Stimulated activated CD8-positive, alpha-beta memory T cell treated with anti-CD3 and anti-CD28 coated beads, Interleukin-15, amount 100 ng/mL, for 4 hours (primary cell): ENCODE results near the gene KLHDC10.
"Not testable (repeated sequence)": the region's sequence is repeated elsewhere in the genome, so short reads cannot be mapped to it uniquely, and the experiment has no call there.

Experiments
- DNase-seq, 2 donors: peaks; one replicate each; pipeline ENCODE4 v3.0.0-alpha.2; 2020; ENCODE audit warnings: low read depth in 2 of 2

The KLHDC10 gene, protein sequence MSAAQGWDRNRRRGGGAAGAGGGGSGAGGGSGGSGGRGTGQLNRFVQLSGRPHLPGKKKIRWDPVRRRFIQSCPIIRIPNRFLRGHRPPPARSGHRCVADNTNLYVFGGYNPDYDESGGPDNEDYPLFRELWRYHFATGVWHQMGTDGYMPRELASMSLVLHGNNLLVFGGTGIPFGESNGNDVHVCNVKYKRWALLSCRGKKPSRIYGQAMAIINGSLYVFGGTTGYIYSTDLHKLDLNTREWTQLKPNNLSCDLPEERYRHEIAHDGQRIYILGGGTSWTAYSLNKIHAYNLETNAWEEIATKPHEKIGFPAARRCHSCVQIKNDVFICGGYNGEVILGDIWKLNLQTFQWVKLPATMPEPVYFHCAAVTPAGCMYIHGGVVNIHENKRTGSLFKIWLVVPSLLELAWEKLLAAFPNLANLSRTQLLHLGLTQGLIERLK

DNA sequence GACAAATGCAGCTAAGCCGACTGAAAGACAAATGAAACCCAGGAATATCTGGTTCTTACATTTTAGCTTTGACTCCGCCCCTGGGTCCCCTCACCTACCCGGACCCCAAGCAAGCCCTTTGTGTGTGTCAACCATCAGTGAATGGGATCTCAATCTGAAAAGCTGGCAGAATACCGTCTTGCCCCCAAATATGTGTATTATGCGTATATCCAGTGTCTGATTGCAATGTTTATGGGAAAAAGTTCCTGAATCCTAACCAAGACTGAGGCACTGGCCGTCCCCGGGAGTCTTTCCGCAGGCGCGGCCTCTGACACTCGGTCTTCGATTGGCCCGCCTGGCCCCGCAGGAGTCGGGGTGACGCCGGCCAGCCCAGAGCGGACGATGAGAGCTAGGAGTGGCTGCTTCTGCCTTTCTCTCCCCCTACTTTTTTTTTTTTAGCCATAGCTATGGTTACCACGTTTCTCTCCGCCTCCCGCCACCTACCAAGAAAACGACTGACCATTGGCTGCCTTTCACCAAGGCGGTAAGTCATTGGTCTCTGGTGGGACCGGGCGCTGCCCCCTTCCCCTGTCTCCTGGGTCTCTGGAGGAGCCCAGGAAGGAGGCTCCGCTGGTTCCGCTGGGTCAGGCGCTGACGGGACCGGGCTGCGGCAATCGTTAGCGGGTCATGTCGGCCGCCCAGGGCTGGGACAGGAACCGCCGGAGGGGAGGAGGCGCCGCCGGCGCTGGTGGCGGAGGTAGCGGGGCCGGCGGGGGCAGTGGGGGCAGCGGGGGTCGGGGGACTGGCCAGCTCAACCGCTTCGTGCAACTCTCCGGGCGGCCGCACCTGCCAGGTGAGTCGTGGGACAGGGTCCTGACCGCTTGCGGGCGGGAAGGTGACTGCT is at the start of gene KLHDC10:
TSS of gene KLHDC10 (plus strand) at position 557 of the 883 bp plus-strand sequence. CDS start at position 667, 110 bp downstream.
- peak; percentile 87 to 93 for DNase-seq

DNA sequence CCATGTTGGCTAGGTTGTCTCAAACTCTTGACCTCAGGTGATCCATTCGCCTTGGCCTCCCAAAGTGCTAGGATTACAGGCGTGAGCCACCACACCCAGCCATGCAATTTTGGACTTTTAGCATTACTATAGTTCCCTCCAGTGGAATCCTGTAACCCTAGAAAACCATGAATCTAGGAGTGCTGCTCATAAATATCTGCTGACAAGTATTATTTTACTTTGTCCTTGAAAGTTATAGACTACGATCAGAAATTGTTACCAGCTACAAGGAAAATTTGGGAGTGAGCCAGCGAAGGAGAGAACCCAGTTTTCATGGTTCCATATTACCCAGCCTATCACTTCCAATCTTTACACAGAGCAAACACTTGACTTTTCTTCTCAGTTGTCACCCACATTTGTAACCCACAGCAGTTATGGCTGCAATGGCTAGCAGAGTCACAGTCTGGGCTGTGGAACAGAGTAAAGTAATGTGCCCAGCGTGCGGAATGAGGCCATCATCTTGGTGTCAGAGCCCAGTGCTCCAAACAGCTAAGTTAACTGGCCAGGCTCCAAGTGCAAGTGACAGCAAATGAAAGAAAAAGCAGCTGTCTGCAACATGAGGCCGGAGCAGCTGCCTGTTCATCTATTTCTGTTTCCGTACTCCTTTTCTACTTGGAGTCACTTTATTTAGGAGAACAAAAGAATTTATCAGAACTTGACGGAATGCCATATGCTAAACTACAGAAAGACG is 49.1 kb upstream of the KLHDC10 start:
- no peak for DNase-seq

DNA sequence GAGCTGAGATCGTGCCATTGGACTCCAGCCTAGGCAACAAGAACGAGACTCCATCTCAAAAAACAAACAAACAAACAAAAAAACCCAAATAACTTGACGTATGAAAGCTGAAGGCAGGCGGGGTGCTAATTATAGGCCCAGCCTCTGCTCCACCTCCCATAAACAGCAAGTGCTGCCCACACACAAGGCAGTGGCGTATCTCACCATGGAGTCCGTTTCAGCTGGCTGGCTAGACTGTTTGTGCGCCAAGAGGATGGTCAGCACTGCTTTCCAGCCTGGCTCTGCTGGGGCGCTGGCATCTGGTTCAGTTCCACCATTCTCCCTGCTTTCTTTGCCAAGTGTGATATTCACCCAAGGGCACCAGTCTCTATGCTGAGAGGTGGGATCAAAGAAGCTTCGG is 48.2 kb upstream of the KLHDC10 start:
- DNase-seq = no peak

DNA sequence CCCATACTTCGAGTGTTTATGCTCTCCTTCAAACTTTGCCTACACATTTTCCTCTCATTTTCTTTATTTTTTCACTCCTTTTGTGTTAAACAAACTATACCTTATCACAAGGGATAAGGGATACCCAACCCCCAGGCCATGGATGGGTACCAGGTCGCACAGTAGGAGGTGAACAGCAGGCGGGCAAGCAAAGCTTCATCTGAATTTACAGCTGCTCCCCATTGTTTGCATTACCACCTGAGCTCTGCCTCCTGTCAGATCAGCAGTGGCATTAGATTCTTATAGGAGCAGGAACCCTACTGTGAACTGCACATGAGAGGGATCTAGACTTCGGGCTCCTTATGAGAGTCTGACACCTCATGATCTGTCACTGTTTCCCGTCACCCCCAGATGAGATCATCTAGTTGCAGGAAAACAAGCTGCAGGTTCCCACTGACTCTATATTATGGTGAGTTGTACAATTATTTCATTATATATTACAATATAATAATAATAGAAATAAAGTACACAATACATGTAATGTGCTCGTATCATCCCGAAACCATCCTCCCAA is 47.6 kb upstream of the KLHDC10 start:
- DNase-seq = no peak

DNA sequence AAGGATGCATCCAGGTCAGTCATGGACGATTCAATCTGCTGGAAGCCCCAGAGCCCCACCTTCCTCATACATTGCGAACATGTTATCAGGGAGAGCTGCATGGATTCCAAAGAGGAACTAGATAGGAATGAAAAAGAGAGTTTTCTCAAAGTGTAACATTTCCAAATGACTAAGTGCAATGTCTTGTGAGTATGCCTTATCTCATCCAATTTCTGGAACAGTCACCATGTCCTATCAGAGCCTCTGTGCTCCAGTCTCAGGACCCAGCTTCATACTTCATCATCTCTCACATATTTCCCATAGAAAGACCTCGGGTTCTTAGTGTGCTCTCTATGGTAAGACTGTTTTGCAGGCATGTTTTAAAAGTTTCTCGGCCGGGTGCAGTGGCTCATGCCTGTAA is 45.9 kb upstream of the KLHDC10 start:
- no peak for DNase-seq

DNA sequence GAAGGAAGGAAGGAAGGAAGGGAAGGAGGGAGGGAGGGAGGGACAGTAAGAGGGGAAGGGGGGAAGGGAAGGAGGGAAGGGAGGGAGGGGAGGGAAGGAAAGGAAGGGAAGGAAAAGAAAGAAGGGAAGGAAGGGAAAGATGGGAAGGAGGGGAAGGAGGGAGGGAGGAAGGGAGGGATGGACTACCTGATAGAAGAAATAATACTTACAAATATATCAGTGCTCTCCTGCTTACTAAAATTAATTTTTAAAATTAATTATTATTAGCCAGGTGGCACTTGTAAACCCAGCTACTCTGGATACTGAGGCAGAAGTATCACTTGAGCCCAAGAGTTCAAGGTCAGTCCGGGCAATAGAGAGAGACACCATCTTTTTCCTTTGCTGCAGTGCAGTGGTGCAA is 37.6 kb upstream of the KLHDC10 start:
- no peak for DNase-seq

DNA sequence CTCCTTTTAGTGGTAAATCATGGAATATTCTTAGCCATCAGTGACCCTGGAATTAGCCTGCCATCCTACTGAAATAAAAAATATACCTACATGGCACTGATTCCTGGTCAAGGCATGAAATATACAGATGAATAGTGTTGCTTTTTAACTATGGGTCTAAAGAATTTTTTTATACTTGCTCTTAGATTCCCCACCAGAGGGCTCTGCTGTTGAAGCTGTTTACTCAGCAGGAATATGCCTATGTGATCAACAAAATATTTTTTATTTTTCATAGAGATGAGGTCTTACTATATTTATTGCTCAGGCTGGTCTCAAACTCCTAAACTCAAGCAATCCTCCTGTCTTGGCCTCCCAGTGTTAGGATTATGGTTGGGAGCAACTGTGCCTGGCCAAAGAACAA is 32.6 kb upstream of the KLHDC10 start:
- no peak for DNase-seq

DNA sequence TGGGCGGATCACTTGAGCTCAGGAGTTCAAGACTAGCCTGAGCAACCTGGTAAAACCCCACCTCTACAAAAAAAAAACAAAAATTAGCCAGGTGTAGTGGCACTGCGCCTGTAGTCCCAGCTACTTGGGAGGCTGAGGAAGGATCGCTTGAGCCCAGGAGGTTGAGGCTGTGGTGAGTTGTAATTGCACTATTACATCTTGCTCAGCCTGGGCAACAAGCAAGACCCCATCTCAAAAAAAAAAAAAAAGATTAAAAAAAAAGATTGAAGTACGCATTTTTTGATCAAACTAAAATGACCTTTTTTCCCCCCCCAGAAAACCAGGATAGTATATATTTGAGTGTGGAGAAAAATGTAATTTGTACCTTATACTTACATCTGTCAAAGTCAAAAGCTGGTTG is 29.8 kb upstream of the KLHDC10 start:
- no peak for DNase-seq

DNA sequence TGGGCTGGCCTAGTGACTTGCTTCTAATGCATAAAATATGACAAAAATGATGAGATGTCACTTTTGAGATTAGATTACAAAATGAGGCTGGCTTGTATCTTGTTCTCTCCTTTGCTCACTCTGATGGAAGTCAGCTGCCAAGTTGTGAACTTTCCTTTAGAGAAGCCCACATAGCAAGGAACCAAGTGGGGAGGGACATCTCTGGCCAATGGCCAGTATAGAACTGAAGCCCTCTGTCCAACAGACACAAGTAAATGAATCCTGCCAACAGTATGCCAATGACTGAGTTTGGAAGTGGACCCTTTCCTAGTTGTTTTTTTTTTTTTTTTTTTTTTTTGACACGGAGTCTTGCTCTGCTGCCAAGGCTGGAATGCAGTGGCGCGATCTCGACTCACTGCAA is 22.5 kb upstream of the KLHDC10 start:
- no peak for DNase-seq

DNA sequence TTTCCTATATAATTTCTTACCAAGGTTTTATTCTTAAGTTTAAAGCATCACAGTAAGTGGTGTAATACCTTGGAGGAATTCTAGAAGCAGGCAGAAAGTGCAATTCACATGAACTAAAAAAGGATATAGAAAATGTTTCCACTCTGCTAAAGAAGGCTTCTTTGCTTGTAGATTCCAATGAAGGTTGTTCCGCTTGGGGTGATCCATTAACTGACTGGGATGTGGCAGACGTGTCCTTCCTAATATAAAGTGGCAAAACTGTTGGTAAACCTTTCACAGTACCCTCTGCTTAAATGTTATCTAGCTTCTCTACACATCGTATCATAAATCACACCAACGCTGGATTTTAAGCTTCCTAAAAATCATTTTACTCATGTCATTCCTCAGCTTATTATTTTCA is 21.4 kb upstream of the KLHDC10 start:
- no peak for DNase-seq

DNA sequence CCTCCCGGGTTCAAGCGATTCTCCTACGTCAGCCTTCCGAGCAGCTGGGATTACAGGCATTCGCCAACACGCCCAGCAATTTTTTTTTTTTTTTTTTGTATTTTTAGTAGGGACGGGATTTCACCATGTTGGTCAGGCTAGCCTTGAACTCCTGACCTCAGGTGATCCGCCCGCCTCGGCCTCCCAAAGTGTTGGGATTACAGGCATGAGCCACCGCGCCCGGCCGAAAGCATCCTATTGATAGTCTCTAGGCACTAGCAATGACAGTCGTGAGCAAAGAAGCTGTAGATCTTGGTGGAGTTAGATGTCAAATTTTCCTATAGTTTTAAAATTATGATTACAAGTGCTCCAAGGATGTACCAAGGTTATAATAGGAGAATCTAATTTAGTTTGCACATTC is 18.1 kb upstream of the KLHDC10 start:
- not testable (repeated sequence) for DNase-seq

DNA sequence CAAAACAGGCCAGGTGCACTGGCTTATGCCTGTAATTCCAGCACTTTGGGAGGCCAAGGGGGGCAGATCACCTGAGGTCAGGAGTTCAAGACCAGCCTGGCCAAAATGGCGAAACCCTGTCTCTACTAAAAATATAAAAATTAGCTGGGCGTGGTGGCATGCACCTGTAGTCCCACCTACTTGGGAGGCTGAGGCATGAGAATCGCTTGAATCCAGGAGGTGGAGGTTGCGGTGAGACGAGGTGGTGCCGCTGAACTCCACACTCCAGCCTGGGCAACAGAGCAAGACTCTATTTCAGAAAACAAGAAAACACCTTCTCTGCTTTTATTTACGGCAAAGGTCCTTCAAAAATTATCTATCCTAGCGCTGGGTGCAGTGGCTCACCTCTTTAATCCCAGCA is 15.1 kb upstream of the KLHDC10 start:
- not testable (repeated sequence) for DNase-seq

DNA sequence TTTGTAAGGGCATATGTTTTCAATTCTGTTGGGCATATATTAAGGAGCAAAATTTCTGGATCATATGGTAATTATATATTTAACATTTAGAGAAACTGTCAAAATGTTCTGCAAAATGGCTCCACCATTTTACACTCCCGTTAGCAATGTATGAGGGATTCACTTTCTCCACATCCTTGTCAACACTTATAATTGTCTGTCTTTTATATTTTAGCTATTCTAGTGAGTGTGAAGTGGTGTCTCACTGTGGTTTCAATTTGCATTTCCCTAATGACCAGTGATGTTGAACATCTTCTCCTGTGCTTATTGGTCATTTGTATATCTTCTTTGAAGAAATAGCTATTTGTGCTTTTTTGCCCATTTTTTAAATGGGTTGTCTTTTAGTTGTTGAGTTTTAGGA is 8.1 kb upstream of the KLHDC10 start:
- DNase-seq = no peak

DNA sequence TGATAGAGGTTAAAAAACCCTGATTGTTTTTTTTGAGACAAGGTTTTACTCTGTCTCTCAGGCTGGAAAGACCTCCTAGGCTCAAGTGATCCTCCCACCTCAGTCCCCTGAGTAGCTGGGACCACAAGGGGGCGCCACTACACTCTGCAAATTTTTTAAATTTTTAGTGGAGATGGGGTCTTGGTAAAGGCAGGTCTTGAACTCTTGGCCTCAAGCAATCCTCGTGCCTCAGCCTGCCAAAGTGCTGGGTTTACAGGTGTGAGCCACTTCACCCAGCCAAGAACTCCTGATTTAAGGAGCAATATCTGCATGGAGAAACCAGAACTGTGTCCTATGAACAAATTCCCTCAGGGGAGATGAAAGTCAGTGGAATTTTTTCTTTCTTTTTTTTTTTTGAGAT is 7.3 kb upstream of the KLHDC10 start:
- DNase-seq = peak in 1 of 2 donors; percentile 56

DNA sequence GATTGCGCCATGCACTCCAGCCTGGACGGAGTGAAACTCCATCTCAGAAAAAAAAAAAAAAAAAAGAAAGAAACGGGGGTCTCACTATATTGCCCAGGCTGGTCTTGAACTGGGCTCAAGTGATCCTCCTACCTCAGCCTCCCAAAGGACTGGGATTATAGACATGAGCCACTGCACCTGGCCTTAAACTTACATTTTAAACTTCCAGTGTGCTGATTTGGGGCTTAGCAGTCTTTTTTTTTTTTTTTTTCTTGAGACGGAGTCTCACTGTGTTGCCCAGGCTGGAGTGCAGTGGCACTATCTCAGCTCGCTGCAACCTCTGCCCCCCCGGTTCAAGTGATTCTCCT is 5.8 kb upstream of the KLHDC10 start:
- DNase-seq = not testable (repeated sequence)

DNA sequence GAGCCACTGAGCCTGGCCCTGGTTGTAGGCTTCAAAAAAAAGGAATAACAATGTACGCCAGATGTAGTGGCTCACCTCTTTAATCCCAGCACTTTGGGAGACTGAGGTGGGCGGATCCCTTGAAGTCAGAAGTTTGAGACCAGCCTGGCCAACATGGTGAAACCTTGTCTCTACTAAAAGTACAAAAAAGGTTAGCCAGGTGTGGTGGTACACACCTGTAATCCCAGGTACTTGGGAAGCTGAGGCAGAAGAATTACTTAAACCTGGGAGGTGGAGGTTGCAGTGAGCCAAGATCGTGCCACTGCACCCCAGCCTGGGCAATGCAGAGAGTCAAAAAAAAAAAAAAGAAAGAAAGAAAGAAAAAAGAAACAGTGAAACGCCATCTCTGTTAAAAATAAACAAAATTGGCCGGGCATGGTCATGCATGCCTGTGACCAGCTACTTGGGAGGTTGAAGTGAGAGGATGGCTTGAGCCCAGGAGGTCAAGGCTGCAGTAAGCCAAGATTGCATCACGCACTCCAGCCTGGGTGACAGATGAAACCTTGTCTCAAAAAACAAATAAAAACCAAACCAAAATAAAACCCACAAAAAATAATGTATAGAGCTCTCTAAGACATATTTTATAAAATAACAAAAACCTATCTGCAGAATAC is 4.7 kb upstream of the KLHDC10 start:
- DNase-seq = no peak

DNA sequence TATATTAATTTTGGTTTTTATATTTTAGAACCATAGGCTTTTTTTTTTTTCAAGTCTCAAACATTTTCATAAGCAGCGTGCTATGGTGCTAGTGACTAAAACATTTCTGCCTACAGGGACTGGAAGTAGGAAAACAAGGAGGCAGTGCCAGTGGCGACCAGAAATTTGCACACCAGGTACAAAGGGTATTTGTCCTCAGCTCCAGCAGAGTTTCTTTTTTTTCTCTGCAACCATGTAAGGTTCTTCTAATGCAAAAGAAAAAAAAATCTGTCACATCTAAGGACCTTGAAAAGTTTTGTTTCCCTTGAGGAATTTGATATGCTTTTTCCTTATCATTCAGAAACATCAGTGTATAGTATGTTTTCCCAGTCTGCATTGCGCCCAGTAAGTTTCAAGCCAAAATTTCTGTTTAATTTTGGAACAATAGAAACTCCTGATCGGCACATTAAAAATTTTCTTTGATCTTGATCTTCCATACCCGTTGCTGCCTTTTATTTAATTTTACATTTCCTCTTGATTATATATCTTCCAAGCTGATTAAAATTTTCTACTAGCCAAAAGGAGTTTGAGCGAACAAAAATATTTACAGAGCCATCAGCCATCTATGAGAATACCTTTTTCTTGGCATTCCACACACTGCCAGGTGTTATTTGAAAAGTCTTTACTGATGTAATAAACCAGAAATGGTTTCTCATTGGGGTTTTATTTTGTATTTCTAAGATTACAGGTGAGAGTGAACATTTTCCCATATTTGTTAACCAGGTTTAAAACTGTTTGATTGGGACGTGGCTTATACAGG is 956 bp upstream of the KLHDC10 start:
- DNase-seq = no peak

DNA sequence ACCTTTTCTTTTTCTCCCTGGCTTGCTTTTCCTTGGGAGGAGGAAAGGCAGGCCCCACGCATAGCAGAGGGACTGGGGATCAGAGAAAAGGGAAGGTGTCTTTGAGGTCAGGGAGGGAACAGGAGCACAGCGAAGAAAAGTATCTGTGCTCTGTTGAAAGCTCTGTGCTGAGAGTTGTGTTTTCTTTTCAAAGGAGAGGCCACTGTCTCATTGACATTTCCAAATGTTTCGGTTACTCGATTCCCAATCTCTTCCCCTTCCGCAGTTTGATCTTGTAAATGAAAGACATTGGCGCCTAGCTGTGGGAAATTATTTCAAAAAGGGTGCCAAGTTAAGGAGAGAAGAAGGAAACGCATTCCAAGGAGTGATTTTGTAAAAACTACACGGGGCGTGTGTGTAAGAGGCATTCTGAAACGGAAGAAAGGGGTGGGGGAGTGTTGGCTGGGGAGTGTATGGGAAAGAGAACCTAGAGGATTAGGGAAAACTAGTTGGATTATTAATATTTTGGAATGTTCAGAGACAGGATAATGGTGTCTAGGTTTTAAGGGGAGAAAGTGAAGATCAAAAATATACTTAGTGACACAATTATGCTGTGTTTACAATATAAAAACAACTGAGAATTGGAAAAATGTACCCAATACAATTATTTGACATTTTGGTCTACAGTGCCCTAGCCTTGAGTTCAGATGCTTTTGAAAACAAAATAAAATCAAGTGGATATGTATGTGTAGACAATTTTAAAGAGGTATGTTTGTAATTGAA is 708 bp downstream of the KLHDC10 start:
- DNase-seq = no peak

DNA sequence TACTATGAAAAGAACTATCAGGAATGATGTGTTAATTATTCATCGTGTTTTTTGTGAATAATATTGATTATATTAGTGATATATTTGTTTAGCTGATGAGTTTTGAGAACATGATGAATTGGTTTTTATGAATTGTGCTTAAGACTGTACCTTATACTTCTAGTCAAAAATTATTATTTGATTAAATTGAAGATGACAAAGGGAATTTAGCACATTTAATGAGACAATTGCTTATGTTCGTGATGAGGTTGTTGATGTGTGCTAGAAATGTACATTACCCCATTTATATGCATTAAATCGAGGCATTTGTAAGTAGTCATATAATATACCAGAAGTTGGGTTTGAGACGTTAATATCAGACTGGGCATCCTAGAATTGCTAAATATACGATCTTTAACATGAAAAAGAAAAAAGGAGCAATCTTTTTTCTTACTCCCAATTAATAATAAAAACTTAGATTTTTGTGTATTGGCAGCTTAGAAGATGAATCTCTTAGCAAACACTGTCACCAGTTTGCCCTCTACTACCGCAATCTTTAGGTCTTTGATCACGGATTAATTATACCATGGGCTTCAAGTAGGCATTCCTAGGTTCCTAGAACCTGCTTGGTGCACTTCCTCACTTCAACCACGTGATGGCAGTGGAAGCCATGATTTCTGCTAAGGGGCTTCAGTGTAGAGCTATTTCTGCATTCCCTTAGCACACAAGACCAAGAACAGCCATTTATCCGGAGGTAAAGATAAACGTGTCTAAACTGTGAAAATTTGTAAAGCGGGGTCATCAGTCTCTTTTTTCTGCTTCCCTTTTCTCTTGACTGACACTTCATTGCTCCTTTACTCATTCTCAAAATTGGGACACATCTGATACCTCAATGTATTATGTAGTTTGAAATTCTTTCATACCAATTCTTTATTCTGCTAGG is 1.6 kb downstream of the KLHDC10 start:
- DNase-seq = peak in 1 of 2 donors; percentile 43
